Activated gamma-delta T cell (primary cell): Measurements from ENCODE around the gene PRRT4.
A peak's percentile ranks its signal among the peaks of the same experiment; 100 is the strongest.

ENCODE experiments used
- DNase-seq: peaks from one replicate; lab custom pipeline; 2025; lab: John Stamatoyannopoulos, UW

PRRT4 gene

DNA sequence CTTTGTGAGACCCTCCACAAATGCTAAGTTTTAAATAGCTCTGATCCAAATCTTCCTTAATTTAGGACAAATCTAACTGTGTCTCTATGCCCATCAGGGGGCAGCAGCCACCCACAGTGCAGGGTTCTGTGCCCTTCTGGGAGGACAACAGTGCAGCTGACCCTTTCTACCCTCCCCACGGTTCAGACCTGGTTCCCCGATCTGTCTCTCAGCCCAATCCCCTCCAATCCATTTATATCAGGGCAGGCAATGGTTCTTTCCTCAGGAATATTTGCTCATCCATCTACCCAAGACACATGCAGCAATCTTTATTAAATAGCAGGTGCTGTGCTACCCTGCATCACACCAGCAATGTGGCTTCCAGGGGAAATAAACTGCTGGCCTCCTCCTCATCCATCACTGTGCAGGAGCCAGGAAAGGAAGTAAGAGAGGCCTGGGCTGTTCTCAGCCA lies 13.8 kb downstream of the PRRT4 start:
- no peak for DNase-seq

DNA sequence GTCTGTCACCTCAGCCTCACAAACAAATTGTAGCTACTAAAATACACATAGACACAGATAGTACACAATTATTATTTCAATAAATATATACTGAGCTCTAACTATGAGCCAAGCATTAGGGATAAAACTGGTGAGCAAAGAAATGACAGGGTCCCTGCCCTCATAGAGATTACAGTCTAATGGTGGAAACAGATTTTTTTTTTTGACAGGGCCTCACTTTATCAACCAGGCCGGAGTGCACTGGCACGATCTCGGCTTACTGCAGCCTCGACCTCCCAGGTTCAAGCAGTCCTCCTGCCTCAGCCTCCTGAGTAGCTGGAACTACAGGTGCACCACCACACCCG lies 17.1 kb downstream of the PRRT4 start:
- no peak for DNase-seq

DNA sequence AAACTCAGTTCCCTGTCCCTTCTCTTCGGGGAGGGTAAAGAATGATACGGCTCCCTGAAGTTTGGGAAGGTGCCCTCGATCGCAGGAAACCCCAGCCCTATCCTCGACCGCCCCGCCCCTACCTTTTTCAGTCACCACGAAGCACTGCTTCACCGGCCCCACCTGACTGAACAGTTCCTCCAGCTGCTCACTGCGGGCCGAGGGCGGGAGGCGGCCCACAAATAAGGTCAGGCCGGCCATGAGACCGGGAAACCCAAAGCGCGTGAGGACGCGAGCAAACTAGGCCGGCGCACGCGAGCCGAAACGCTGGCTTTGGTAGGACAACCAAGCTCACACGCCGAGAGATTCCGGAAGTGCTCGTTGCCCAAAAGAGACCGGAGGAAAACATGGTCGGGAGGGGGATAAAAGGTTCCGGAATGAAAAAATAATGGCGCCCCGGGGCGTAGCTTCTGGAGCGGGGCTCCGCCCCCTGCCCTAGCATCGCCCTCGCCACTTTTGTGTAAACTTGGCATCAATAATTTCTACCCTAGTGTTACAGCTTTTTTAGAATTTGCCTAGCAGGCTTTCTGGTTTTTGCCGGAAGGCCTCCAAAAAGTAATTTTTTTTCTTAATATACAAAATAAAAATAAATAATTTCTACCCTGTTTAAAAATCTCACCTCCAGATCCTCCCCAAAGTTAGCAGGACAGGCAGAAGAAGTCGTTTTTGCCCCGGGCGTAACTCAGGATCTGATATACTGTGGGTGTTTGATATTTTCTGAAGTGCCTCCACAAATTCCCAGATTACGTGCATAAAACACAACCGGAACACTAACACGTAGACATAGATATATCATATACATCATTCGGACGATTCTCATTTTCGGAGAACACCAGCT lies 17.7 kb downstream of the PRRT4 start, which contains the start of gene RBM28:
Gene RBM28 (minus strand): TSS at position 355 of the 877 bp plus-strand sequence. CDS start 115 bp downstream, at position 240.
- peak; percentile 62 for DNase-seq

DNA sequence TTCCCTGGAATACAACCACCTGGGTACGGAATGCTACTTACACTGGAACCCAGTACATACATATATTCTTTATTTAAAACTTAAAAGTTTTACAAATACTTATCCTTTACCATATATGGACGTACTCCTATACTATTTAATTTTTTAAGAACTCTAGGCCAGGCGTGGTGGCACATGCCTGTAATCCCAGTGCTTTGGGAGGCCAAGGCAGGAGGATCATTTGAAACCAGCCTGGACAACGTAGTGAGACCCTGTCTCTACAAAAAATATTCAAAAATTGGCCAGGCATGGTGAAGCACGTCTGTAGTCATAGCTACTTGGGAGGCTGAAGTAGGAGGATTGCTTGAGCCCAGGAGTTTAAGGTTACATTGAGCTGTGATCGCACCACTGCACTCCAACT lies 19.8 kb downstream of the PRRT4 start:
- no peak for DNase-seq

DNA sequence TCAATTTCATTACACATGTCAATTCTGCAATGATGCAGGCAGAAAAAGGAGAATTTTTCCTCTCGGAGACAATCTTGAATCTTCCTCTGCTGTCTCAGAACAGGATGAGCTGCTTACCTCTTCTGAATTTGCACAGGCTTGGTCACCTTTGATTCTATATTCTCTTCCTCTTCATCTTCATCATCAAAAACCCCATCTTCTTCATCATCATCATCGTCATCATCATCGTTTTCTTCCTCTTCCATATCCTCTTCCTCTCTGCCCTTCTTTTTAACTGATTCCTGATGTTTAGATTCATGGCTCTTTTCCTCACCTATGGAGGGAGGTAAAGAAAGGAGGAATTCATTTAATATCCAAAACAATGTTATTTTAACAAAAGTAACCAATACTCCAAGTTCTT lies 25.8 kb downstream of the PRRT4 start:
- DNase-seq = no peak

DNA sequence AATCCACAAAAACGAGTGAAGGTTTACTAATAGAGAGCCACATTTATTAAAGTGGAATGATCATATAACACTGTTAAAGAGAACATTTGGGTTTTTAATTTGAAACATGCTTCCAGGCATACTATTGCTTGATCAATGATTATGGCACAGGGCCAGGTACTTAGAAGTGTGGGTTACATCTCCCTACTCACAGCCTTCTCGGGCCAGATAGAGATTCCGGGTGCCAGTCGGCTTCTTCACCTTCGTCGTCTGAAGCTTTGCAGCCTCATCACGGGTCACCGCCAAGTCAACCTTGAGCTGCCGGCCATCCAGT lies 37.2 kb downstream of the PRRT4 start:
- no peak for DNase-seq

DNA sequence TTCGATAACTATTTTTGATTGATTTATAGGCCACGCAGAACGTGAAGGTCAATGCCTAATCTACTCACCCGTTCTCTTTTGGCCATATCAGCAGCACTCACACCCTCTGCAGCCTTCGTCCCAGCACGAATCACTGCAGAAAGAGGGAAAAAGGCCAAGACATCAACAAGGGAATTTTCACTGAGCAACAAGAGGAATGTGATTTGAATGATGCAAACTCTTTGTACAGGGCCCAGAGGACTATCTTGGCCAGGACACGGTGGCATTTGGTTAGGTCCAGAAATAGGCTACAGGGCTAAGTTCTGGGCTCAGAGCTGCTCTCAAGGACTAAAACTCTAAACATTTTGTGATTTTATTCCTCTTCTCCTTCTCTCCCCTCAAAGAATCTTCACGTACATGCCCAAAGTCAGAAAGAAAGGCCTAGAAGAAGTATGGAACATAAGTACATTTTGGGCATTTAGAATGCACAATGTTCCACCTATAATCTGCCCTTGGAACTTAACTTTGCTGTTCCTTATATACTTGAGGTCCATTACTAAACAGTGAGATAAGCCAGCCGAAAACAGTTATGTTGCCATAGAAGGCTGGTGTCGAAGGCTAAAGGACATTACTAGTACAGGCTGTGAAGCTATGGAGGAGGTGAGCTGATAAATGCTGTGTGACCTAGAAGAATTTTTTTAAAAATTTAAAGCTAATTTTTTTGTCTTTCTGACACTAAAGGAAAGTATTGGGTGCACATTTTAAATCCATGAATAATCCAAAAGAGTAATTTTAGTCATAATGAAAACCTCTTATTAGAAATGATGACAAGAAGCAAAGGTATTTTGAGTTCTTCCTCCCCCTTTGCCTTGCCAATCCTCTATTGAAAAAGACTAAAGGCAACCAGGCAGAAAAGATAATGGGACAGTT lies 37.8 kb downstream of the PRRT4 start:
- no peak for DNase-seq

DNA sequence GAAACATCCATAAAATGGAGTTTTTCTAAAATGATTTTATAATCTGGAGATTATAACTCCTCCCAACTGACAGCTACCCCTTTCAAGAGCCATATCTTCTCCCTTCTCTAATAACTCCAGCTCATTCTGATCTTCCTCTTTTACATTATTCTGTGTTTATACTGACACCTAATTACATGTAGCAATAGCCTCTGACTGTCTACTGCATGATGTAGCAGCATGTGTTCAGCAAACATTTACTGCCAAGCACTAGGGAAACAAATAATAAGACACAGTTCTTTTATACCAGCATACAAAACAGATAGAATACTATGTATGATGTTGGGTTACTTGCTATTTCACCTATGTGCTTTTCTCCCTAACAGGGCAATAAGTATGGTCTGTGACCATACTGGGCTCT lies 38.5 kb downstream of the PRRT4 start:
- DNase-seq = no peak

DNA sequence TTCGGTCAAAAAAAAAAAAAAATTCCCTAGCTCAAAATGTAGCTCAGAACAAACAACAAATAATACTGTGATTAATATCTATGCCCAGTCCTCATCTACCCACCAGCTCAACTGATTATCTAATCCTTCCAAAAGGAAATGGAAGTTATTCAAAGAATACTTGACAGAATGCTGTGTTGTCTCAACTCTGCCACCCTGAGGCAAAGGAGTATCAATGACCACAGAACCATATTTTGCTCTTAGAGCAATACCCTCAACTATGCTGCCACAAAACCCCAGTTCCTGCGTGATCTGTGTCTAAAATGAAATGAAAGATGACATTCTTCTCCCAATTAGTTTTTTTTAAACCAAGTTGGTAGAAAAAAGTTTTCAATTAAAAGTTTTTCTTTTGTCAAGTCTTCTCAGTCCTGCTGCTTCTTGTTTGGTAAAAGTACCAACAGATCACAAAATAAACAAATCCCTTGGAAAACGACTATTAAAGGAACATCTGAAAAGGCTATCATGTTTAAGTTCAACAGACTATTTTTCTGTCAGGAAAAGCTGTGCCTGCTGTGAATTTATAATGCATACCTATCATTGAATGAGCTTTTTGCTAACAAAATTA lies 39.3 kb downstream of the PRRT4 start:
- no peak for DNase-seq

DNA sequence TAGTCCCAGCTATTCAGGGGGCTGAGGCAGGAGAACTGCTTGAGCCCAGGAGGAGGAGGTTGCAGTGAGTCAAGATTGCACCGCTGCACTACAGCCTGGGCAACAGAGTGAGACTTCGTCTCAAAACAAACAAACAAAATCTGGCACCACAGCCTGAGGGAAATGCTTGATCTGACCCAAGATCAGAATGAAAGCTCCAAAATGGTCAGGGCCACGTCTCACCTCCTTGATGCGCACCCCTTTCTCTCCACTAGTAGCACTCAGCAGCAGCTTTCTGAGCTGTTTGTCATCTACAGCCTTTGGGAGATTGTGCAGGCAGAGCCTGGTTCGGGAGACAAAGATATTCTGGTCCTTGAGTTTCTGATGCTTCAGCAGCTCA lies 40.5 kb downstream of the PRRT4 start:
- DNase-seq = no peak

DNA sequence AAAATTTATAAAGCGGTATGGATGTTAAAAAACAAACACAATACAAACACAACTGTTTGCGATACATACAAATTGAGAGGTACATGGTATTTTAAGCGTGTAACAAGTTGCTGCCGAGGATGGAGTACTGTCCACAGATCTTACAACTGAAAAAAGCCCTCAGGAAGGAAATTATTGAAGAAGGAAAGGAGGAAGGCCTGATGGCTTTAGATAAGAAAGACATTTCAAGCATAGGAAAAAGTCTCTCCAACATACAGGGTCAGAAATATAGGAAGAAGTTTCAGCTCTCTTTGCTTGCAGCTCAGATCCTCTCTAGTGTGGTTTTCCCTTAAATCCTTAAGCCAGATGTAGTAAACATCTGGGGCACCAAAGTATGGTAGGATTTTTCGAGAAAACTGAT lies 42.8 kb downstream of the PRRT4 start:
- no peak for DNase-seq

DNA sequence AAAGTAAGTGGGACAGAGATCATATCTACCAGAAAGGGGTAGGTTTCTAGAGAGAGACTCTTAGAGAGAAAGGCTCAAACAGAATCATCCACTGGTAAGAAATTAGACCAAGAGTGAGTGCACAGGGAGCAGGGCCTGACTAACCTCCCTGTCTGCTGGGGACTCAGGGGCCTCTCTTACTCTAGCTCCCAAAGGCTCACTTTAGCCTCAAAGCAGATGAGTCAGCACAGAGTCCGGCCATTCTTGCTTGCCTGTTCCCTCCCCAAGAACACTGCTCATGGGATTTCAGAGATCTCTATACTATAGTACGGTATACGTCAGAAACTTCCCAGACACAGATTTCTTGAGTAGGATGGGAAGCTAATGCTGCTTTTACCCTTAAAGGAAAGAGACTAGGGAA lies 50.5 kb downstream of the PRRT4 start:
- no peak for DNase-seq

DNA sequence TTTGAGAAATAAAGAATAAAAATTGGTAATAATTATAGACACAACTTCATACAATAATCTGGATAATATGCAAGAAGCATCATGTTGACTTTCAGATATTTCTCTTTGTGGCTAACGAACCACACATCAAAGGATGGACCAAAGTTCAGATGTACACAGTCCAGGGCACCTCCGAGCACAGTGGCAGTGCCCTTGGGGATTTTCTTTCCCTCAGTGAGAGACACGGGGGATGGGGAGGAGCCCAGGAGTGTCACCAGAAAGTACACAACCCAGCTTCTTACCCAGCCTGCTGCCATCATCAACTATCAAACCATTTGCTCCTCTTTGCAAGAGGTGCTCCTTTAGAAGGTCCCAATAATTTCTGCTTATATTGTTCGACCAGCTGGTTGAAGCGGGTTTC lies 51.0 kb downstream of the PRRT4 start:
- DNase-seq = no peak

DNA sequence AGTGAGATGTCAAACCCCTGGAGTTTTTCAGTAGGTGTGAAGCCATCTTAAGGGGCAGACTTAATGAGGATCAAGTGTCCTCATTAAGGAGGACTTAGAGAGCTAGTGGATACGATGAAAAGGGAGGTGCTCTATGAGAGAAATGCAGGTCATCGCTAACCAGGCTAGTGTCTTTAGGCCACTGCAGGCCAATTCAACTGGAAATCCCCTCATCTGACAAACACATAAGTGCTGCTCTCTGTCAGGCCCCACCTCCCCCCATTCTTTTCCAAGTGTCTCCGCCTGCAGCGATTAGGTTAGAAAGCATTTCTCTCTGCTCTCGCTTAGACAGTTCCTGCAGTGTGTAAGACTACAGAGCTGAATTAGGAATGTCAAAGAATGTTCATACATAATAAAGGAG lies 51.5 kb downstream of the PRRT4 start:
- DNase-seq = no peak

DNA sequence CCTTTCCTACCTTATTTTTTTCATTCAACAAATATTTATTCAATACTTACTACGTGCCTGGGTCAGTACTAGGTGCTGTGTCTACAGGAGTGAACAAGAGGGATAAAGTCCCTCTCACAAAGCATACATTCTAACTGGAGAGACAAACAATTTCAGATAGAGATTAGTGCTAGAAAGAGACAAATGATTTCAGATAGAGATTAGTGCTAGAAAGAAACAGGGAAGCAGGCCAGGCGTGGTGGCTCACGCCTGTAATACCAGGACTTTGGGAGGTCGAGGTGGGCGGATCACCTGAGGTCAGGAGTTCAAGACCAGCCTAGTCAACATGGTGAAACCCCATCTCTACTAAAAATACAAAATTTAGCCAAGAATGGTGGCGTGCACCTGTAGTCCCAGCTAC lies 52.4 kb downstream of the PRRT4 start:
- DNase-seq = no peak

DNA sequence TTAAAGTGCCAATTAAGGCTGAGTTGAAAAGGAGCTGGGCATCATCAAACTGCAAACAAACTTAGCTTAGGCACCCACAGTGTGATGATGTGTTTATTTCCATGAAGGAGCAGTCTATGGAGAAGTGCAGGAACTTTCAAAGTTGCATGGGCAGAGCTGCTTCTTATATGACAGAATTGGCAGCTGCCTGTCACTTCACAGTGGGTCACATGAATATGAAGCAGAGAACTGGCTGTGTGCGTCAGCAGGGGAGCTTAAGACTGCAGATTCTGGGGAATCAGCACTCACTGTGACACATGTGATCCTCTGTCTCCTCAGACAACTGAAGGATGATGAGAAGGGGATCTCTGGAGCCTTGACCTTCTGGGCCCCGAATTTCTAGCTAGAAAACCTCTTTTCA lies 54.4 kb downstream of the PRRT4 start:
- no peak for DNase-seq

DNA sequence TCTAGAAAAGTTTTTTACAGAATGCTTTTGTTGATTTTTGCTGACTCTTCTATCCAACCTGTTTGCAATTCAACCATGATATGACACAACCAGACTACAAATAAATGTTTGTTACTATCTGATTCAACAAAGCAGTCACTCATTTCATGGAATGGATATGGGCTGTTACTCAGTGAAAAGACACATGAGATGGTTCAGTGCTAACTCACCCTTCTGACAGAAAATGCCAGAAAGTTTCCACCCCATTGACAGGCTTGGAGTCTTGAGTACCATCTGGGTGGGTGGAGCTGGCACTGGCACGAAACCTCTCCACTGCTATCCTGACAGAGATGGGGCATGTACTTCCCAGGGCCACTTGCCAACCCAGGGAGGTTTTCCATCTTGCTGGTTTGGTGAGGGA lies 57.3 kb downstream of the PRRT4 start:
- DNase-seq = no peak

DNA sequence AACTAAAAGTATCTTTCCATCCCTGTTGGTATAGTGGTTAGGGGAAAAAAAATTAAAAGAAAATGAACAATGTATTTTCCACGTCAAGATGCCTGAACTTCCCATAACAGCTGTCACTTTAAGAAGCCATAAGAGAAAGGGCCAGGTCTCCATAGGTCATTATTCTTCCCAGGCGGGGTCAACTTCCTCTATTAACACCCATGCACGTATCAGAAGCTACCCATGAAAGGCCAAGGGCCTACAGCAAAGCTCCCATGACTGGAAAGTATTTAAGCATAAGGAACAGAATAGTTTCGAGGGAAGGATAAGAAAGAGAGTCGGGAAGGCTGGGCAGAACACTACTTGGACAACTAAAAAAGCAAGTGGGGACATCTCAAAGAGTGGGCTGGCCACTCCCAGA lies 57.8 kb downstream of the PRRT4 start:
- DNase-seq = no peak

DNA sequence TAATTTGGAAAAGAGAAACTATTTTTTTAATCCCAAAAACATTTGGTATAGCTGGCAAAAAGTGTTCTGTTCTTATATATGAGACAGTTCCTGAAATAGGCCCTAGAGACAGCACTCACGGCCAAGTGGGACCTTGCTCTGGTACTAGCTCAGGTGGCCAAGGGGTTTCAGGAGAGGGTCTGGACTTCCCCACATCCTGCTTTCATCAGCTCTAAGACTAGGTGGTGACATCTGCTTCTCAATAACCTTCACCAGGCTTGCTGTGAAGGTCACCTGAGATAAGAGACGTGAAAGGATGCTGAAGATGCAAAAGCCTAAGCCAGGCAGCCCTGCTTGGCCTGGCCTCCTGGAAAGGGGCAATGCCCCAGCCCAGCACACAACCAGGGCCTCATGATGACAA lies 58.4 kb downstream of the PRRT4 start:
- no peak for DNase-seq

DNA sequence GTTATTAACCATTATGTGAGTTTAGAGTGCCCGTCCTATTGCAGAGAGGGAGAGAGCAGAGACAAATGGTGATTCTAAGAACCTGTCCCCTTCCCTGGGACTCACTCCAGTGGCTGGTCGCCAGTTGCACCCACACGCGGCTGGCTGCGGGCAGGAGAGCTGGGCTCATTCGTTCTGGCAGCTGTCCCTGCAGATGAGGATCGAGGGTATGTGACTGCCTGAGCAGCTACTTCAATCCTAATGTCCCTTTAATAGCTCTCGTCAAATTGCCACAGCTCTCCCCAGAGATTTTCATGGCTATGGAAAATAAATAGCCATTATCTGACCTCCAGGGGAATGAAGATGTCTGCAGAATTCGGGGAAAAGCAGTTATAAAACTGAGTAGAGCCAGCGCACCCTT lies 59.4 kb downstream of the PRRT4 start:
- no peak for DNase-seq
